CD14-positive monocyte (primary cell): ENCODE data around the gene URI1. TPM values are rescaled to one million over a fixed set of nuclear protein-coding genes. Genes with fewer than 3 reads are reported as not detected.

ENCODE experiments used
- DNase-seq, 3 donors: peaks; one replicate each; pipeline ENCODE4 v3.0.0-alpha.2; 2011 to 2022
- H2AFZ ChIP-seq: 2 replicates; pipeline ENCODE4 v1.6.0; 2012; ENCODE audit warnings: mild to moderate bottlenecking, low read depth, low read length, inconsistent platforms; ENCODE audit not compliant: insufficient read depth, poor library complexity, severe bottlenecking
- H3K27ac ChIP-seq, 2 donors: 1 replicate in 1 of 2; 2 replicates in 1 of 2; pipeline ENCODE4 v1.5.1; 2012 to 2013; ENCODE audit warnings: low read length in 2 of 2, control low read depth in 1 of 2, inconsistent platforms in 1 of 2, low read depth in 1 of 2, mild to moderate bottlenecking in 1 of 2
- H3K27me3 ChIP-seq, 2 donors: one replicate each; pipeline versions ENCODE4 v1.6.0 to v1.6.1; 2011 to 2013; ENCODE audit warnings: low read length in 2 of 2; ENCODE audit not compliant: control insufficient read depth in 2 of 2, insufficient read depth in 2 of 2
- H3K36me3 ChIP-seq, 2 donors: replicated peaks in 1 of 2; 1 replicate in 1 of 2; 2 replicates in 1 of 2; pipeline versions ENCODE4 v1.5.1 to v1.6.1; 2012 to 2013; ENCODE audit warnings: low read length in 2 of 2, control low read depth in 1 of 2, inconsistent platforms in 1 of 2, mild to moderate bottlenecking in 1 of 2; ENCODE audit not compliant: insufficient read depth in 2 of 2, control insufficient read depth in 1 of 2
- H3K4me1 ChIP-seq, 2 donors: 1 replicate in 1 of 2; 2 replicates in 1 of 2; pipeline versions ENCODE4 v1.5.1 to v1.6.1; 2012 to 2013; ENCODE audit warnings: low read length in 2 of 2, control low read depth in 1 of 2, inconsistent platforms in 1 of 2, mild to moderate bottlenecking in 1 of 2, moderate library complexity in 1 of 2; ENCODE audit not compliant: insufficient read depth in 2 of 2, control insufficient read depth in 1 of 2
- H3K4me2 ChIP-seq: replicated peaks from 2 replicates; pipeline ENCODE3; 2012; ENCODE audit warnings: low read length, moderate library complexity, mild to moderate bottlenecking; ENCODE audit not compliant: poor library complexity, severe bottlenecking; ENCODE audit errors: extremely low read depth
- H3K4me3 ChIP-seq, 3 experiments: fragments of 200-600 bp in 1 of 3; sonication (generic) in 1 of 3; replicated peaks in 1 of 3; 1 replicate in 2 of 3; 2 replicates in 1 of 3; pipeline ENCODE4 v1.5.1; 2011 to 2013; ENCODE audit warnings: low read length in 3 of 3, mild to moderate bottlenecking in 3 of 3, control low read depth in 2 of 3, low read depth in 2 of 3, inconsistent platforms in 1 of 3, moderate library complexity in 1 of 3
- H3K79me2 ChIP-seq: 2 replicates; pipeline ENCODE4 v1.6.0; 2012; ENCODE audit warnings: mild to moderate bottlenecking, control low read depth, inconsistent platforms, low read length, moderate library complexity; ENCODE audit not compliant: insufficient read depth
- H3K9ac ChIP-seq: 2 replicates; pipeline ENCODE4 v1.6.0; 2017; ENCODE audit warnings: low read length, mild to moderate bottlenecking; ENCODE audit not compliant: insufficient read depth, poor library complexity, severe bottlenecking
- H3K9me3 ChIP-seq, 2 donors: replicated peaks in 1 of 2; 1 replicate in 1 of 2; 2 replicates in 1 of 2; pipeline versions ENCODE4 v1.5.1 to v1.6.1; 2012 to 2013; ENCODE audit warnings: low read length in 2 of 2, control low read depth in 1 of 2; ENCODE audit not compliant: control insufficient read depth in 1 of 2, insufficient read depth in 1 of 2
- H4K20me1 ChIP-seq: 2 replicates; pipeline ENCODE4 v1.6.0; 2012; ENCODE audit warnings: mild to moderate bottlenecking, low read length, control low read depth, moderate library complexity; ENCODE audit not compliant: insufficient read depth
- H3K27ac Mint-ChIP-seq, 7 donors: one replicate each; pipeline ENCODE4 v1.8.0; 2020; ENCODE audit warnings: mild to moderate bottlenecking in 7 of 7, mixed read lengths in 7 of 7, moderate library complexity in 6 of 7, inconsistent platforms in 2 of 7
- H3K27me3 Mint-ChIP-seq, 3 donors: one replicate each; pipeline ENCODE4 v1.8.0; 2021 to 2022; ENCODE audit warnings: low read depth in 3 of 3, mild to moderate bottlenecking in 3 of 3, mixed read lengths in 3 of 3, moderate library complexity in 3 of 3, inconsistent platforms in 1 of 3
- H3K36me3 Mint-ChIP-seq, 2 donors: one replicate each; pipeline ENCODE4 v1.8.0; 2020; ENCODE audit warnings: mixed read lengths in 2 of 2, inconsistent platforms in 1 of 2, mild to moderate bottlenecking in 1 of 2
- H3K4me1 Mint-ChIP-seq: one replicate; pipeline ENCODE4 v1.8.0; 2020; ENCODE audit warnings: mild to moderate bottlenecking, mixed read lengths
- H3K4me3 Mint-ChIP-seq, 2 donors: one replicate each; pipeline ENCODE4 v1.8.0; 2020; ENCODE audit warnings: mild to moderate bottlenecking in 2 of 2, mixed read lengths in 2 of 2, moderate library complexity in 1 of 2
- H3K9me3 Mint-ChIP-seq, 7 donors: one replicate each; pipeline ENCODE4 v1.8.0; 2020 to 2022; ENCODE audit warnings: mixed read lengths in 7 of 7, mild to moderate bottlenecking in 6 of 7, moderate library complexity in 6 of 7, inconsistent platforms in 2 of 7
- CTCF ChIP-seq: fragments of 200-600 bp; IDR thresholded peaks from one replicate; pipeline ENCODE4 v1.8.0; 2022; ENCODE audit warnings: antibody characterized with exemption, mild to moderate bottlenecking
- WGBS: methylation state at CpG from one replicate; pipeline ENCODE4 v1.1.5; 2013; ENCODE audit warnings: missing lambda C conversion rate; ENCODE audit not compliant: insufficient coverage; 5-methylcytosine and 5-hydroxymethylcytosine counted together
- intact Hi-C, 2 donors: fragments of 100-400 bp; cut with micrococcal nuclease; formaldehyde crosslinking; loops; one replicate each; pipeline versions ENCODE4 v1.15.0 to v1.15.1; 2023
- polyA plus RNA-seq, 3 donors: library from polyadenylated mRNA; depleted of rRNA in 1 of 3; unstranded in 2 of 3; stranded (reverse) in 1 of 3; fragments of 300-500 nt in 2 of 3; fragments of >200 nt in 1 of 3; fragmentation: Illumina TruSeq in 2 of 3; gene quantifications; 1 replicate in 2 of 3; 2 replicates in 1 of 3; pipeline ENCODE4 v1.2.3, GENCODE V29; 2012 to 2021

URI1 gene
- polyA plus RNA-seq, 3 donors, result 5.3 to 19.3 (median 9.7) TPM

GRCh38 chr19:30044273-30045248 lies 102.5 kb downstream of the URI1 start:
- H3K79me2 ChIP-seq, result no peaks in the 10 kb centered on the region
- DNase-seq, result no peak
- intact Hi-C loops, result no loop called here
- H3K27ac ChIP-seq, result no peak overlapping the region
- H3K4me2 ChIP-seq, result no peak overlapping the region
- no peaks in the 10 kb centered on the region for H3K4me1 ChIP-seq
- H4K20me1 ChIP-seq, result no peaks in the 10 kb centered on the region
- H3K4me1 Mint-ChIP-seq, result peaks cover 3% of the 10 kb centered on the region
- H3K36me3 Mint-ChIP-seq, result peaks cover 1 to 7% of the 10 kb centered on the region in 2 donors
- H2AFZ ChIP-seq, result no peak overlapping the region
- no peak overlapping the region for H3K4me3 Mint-ChIP-seq
- no peak overlapping the region for H3K9ac ChIP-seq
- peaks cover 5 to 20% (median 16%) of the 10 kb centered on the region in 7 donors for H3K9me3 Mint-ChIP-seq
- no peak overlapping the region for H3K27ac Mint-ChIP-seq
- peaks cover 7 to 18% of the 10 kb centered on the region in 2 donors for H3K9me3 ChIP-seq
- no peaks in the 10 kb centered on the region for H3K36me3 ChIP-seq
- TF ChIP-seq CTCF, result no peak
- H3K4me3 ChIP-seq, result no peak overlapping the region
- H3K27me3 Mint-ChIP-seq, result peaks cover 0 to 2% (median 0%) of the 10 kb centered on the region in 3 donors
- H3K27me3 ChIP-seq, result no peaks in the 10 kb centered on the region
- 95% methylated on average over 11 of the region's 13 CpGs for WGBS

GRCh38 chr19:30046522-30046921 lies 104.5 kb downstream of the URI1 start:
- Histone ChIP-seq H3K36me3 (no peaks in the 10 kb centered on the region), H3K4me3 (no peak overlapping the region), H3K4me2 (no peak overlapping the region), H2AFZ (no peak overlapping the region), H3K27ac (no peak overlapping the region), H3K27me3 (no peaks in the 10 kb centered on the region), H3K9me3 (peaks cover 0 to under 1% of the 10 kb centered on the region in 2 donors), H3K79me2 (no peaks in the 10 kb centered on the region), H3K9ac (no peak overlapping the region), H4K20me1 (no peaks in the 10 kb centered on the region), H3K4me1 (no peaks in the 10 kb centered on the region)
- Mint-ChIP-seq H3K4me3 (no peak overlapping the region), H3K27me3 (peaks cover 0 to 2% (median 0%) of the 10 kb centered on the region in 3 donors), H3K4me1 (peaks cover 8% of the 10 kb centered on the region), H3K36me3 (peaks cover 0 to 1% of the 10 kb centered on the region in 2 donors), H3K27ac (no peak overlapping the region), H3K9me3 (peaks cover 0 to 4% (median under 1%) of the 10 kb centered on the region in 7 donors)
- TF ChIP-seq CTCF, result no peak
- WGBS, result 0% methylated on average over 2 of the region's 4 CpGs
- DNase-seq, result no peak
- intact Hi-C loops, result no loop called here
